A549 (cell line): ENCODE data around the gene SPA17.

Source experiments
- CBX2 ChIP-seq: fragments of 200-600 bp; sonication (generic); IDR thresholded peaks from 2 replicates; pipeline ENCODE4 v1.6.1; 2016; ENCODE audit warnings: low read depth, mild to moderate bottlenecking, borderline replicate concordance
- CTCF ChIP-seq: fragments of >200 bp; sonication (Bioruptor Twin); formaldehyde crosslinking; IDR thresholded peaks from 3 replicates; pipeline ENCODE4 v1.5.1; 2016
- EP300 ChIP-seq, 2 experiments: fragments of >200 bp; sonication (Bioruptor Twin); formaldehyde crosslinking; IDR thresholded peaks; 2 replicates in 1 of 2; 3 replicates in 1 of 2; pipeline ENCODE4 v1.6.1; 2016 to 2017

- no peak for TF ChIP-seq CBX2
- TF ChIP-seq CTCF = no peak
- TF ChIP-seq EP300 (IDR thresholded peaks at IDR 0.05) = no peak
Measured at GRCh38 chr11:124693142-124693541, 19.4 kb downstream of the SPA17 start.
